Measurements from ENCODE around the gene EPN2. TPM values are rescaled to one million over a fixed set of nuclear protein-coding genes. Genes with fewer than 3 reads are reported as not detected.

EPN2 gene
- total RNA-seq, 2 donors from 2014 or later, result 6.0 to 7.2 TPM

- no peak overlapping the region for H3K4me3 Mint-ChIP-seq
- H3K27ac Mint-ChIP-seq, result peak overlapping the region; percentile 85
- no peaks in the 10 kb centered on the region for H3K27me3 Mint-ChIP-seq
- DNase-seq, result no peak
- no peak for ATAC-seq
- peaks cover 19% of the 10 kb centered on the region for H3K4me1 Mint-ChIP-seq
- peaks cover 6% of the 10 kb centered on the region for H3K36me3 Mint-ChIP-seq (ENCODE audit: low read depth)
- H3K9me3 ChIP-seq (ENCODE audit: control insufficient read depth, low read length, poor library complexity, severe bottlenecking), result no peaks in the 10 kb centered on the region
Observed at GRCh38 chr17:19383681-19384470, 146.7 kb downstream of the EPN2 start.

DNA sequence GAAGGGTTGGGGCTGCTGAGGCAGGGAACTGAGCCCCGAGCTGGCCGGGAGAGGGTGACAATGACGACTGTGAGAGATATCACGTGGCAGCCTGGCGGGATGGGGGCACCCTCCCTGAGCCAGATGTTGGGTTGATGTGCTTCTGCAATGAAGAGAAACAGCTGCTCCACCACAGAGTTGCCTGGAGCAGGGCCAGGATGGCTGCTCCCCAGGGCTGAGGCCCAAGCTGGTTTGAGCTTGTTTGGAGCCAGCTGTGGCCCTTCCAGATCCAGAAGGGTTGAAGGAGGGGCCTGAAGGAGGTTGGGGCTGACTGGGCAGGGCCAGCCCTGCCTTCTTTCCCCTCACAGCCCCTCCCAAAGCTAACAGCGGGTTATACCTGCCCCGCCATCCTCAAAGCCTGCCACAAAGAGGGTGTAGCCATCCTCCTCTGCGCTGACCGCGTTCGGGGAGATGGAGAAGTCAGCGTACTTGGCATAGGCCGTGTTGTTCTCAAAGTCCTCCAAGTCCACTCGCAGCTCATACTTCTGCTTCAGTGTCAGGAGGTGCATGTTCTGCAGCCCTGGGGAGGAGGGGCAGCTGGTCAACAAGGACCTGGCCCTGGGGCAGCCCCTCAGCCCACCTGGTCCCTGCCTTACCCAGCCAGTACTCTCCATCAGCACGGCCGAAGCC is 147.7 kb downstream of the EPN2 start:
- Mint-ChIP-seq H3K4me1 (peaks cover 19% of the 10 kb centered on the region), H3K27ac (peak overlapping the region; percentile 85), H3K27me3 (no peaks in the 10 kb centered on the region), H3K36me3 (ENCODE audit: low read depth) (peaks cover 6% of the 10 kb centered on the region), H3K4me3 (no peak overlapping the region)
- DNase-seq (no peak), ATAC-seq (no peak)
- H3K9me3 ChIP-seq (ENCODE audit: control insufficient read depth, low read length, poor library complexity, severe bottlenecking), result no peaks in the 10 kb centered on the region

- no peak for DNase-seq
- ATAC-seq, result no peak
- no peaks in the 10 kb centered on the region for H3K9me3 ChIP-seq (ENCODE audit: control insufficient read depth, low read length, poor library complexity, severe bottlenecking)
- no peak overlapping the region for H3K27ac Mint-ChIP-seq
- no peak overlapping the region for H3K4me3 Mint-ChIP-seq
- peaks cover 18% of the 10 kb centered on the region for H3K4me1 Mint-ChIP-seq
- H3K27me3 Mint-ChIP-seq, result no peaks in the 10 kb centered on the region
- H3K36me3 Mint-ChIP-seq (ENCODE audit: low read depth), result peaks cover 5% of the 10 kb centered on the region
Observed at GRCh38 chr17:19385521-19385983, 148.4 kb downstream of the EPN2 start.

Other genes with a start within 250 kb of the EPN2 start
- gene FAM83G, start 232.6 kb upstream of the EPN2 start, total RNA-seq, result 1 to 10 TPM; 7.8 to 7.9 TPM
- 10 to 100 TPM; 23.8 to 26.7 TPM for gene GRAP, start 190.4 kb upstream of the EPN2 start, total RNA-seq
- 10 to 100 TPM; 17.5 to 21.0 TPM for gene GRAPL, start 109.8 kb upstream of the EPN2 start, total RNA-seq
- 1 to 10 TPM in 1 of 2 donors, under 1 TPM in 1; 0.37 to 1.2 TPM for gene B9D1, start 125.4 kb downstream of the EPN2 start, total RNA-seq
- 10 to 100 TPM; 16.7 to 20.3 TPM for gene MAPK7, start 141.1 kb downstream of the EPN2 start, total RNA-seq
- not detected for gene MFAP4, start 149.8 kb downstream of the EPN2 start, total RNA-seq
- under 1 TPM; 0.25 to 0.57 TPM for gene RNF112, start 173.9 kb downstream of the EPN2 start, total RNA-seq

Measured in T-helper 17 cell (primary cell).